ENCODE results near the gene ZNF200. TPM values are rescaled to one million over a fixed set of nuclear protein-coding genes. Genes with fewer than 3 reads are reported as not detected.
A peak's percentile ranks its signal among the peaks of the same experiment; 100 is the strongest.
"Not testable (repeated sequence)": the region's sequence is repeated elsewhere in the genome, so short reads cannot be mapped to it uniquely, and the experiment has no call there.

Gene ZNF200
- total RNA-seq, 2 experiments from 2014 or later: 16.5 to 19.5 TPM

DNA sequence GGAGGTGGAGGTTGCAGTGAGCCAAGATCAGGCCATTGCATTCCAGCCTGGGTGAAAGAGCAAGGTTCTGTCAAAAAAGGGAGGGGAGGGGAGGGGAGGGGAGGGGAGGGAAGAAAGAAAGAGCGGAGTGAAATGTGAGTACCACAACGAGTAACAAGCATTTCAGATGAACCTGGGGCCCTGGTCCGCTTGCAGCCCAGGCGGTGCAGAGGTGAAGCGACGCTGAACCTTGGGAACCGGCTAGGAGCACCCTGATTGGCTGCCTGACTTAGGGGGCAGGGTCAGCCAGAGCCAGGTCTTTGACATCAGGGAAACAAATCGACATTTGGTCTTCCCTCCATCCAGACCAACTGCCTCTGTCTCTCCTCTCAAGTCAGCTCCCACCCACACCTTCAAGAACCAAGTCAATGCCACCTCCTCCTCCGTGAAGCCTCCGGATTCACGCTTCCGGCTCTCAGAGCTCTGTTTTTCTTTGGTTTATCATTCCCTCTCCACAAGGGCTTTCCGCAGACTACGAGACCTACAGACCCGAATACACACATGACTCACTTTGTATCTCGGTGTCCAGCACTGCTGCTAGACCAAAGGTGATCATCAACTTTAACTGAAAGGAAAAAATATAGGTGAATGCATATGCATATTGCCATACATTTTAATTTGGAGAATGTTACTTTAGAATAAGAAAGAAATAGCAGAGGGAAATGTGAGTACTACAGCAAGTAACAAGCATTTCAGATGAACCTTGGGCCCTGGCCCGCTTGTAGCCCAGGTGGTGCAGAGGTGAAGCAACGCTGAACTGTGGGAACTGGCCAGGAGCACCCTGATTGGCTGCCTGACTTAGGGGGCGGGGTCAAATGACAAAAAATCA lies 27.6 kb downstream of the ZNF200 start:
- H3K9me3 Mint-ChIP-seq: peaks cover 28% of the 10 kb centered on the region
- ATAC-seq (ENCODE audit: low read depth): no peak
- H3K4me1 Mint-ChIP-seq: no peaks in the 10 kb centered on the region
- H3K27me3 Mint-ChIP-seq: peaks cover 4% of the 10 kb centered on the region
- POLR2A ChIA-PET: interaction anchor here (1.0 kb wide), 1 partner anchor 230 kb away, joined by 4 read pairs; no protein-coding TSS in a partner anchor
- peaks cover 2% of the 10 kb centered on the region for H3K36me3 Mint-ChIP-seq
- no peak overlapping the region for H3K4me3 Mint-ChIP-seq
- no peak for DNase-seq
- no peak overlapping the region for H3K27ac Mint-ChIP-seq

DNA sequence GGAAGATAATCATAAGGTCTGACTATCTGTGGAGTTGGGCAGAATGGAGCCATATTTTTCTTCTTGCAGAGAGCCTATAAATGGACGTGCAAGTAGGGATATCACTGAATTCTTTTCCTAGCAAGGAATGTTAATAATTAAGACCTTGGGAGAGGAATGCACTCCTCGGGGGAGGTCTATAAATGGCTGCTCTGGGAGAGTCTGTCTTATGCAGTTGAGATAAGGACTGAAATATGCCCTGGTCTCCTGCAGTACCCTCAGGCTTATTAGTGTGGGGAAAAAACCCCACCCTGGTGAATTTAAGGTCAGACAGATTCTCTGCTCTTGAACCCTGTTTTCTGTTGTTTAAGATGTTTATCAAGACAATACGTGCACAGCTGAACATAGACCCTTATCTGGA lies 29.0 kb downstream of the ZNF200 start:
- POLR2A ChIA-PET: interaction anchor here (0.6 kb wide), 1 partner anchor 71 kb away, joined by 8 read pairs; no protein-coding TSS in a partner anchor
- DNase-seq, H3K36me3 Mint-ChIP-seq: not testable (repeated sequence)

DNA sequence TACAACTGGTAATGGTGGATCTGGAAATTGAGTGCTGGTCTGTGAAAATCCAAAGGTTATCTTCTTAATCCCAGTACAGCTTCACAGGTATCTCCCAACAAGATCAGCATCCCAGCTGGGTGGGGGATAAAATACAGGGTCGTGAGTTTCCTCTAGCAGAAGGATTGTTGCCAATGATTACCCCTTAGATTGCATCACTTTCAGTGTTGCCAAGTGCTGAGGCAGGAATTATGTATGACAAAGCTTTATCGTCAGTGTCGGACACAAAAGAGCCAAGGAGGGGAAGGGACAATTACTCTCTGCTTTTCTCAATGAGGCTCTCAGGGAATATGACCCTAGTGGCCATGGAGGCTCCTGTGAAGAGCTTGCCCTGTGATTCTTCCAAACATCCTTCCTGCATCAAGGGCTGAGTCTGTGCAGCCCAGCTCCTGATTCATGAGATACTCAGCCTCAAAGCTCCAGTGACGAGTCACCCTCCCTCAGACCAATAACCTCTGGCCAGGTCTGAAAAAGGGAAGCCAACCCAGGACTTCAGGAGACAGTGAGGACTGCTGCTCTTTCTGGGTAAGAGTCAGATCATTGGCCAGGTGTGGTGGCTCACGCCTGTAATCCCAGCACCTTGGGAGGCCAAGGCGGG lies 31.9 kb downstream of the ZNF200 start:
- DNase-seq (no peak), ATAC-seq (ENCODE audit: low read depth) (no peak)
- Mint-ChIP-seq H3K4me3 (no peak overlapping the region), H3K27ac (no peak overlapping the region), H3K27me3 (peaks cover 23% of the 10 kb centered on the region), H3K36me3 (no peaks in the 10 kb centered on the region), H3K4me1 (no peaks in the 10 kb centered on the region), H3K9me3 (peaks cover 28% of the 10 kb centered on the region)
- POLR2A ChIA-PET: no interaction called here

More for the DNA sequence above, 29.0 kb downstream of the ZNF200 start:
- H3K9me3 Mint-ChIP-seq: peaks cover 29% of the 10 kb centered on the region
- ATAC-seq (ENCODE audit: low read depth); H3K27ac Mint-ChIP-seq; H3K4me1 Mint-ChIP-seq; H3K4me3 Mint-ChIP-seq; H3K27me3 Mint-ChIP-seq: not testable (repeated sequence)

DNA sequence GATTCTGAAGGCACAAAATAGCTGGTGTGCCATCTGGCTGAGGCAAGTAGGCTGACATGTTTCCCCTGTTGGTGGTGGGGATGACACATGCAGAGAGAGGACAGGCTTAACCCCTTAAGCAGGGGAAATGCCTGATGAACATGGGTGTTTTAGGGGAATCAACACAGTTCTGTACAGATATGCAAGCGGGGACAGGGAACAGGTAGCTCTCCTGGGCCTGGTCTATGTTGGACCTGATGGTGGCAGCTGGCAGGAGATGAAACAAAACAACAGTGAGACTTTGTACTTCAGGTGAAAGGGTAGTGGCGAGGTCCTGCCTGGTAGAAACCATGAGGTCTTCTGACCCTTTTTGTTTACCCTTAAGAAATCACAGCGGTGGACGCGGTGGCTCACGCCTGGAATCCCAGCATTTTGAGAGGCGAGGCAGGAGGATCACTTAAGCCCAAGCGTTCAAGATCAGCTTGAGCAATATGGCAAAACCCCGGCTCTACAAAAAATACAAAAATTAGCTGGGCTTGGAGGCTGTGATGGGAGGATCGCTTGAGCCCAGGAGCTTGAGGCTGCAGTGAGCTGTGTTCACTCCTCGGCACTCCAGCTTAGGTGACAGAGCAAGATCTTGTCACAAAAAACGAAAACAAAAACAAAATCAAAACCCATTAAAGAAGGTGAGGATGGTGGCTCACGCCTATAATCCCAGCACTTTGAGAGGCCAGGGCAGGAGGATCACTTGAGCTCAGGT lies 36.5 kb downstream of the ZNF200 start:
- Mint-ChIP-seq H3K9me3 (peaks cover 11% of the 10 kb centered on the region), H3K36me3 (no peaks in the 10 kb centered on the region), H3K4me1 (no peaks in the 10 kb centered on the region), H3K4me3 (no peak overlapping the region), H3K27me3 (peaks cover 45% of the 10 kb centered on the region), H3K27ac (no peak overlapping the region)
- DNase-seq (no peak), ATAC-seq (ENCODE audit: low read depth) (no peak)
- POLR2A ChIA-PET: interaction anchor here (0.6 kb wide), 3 partner anchors 14 to 523 kb away, joined by 3 read pairs; no protein-coding TSS in a partner anchor

DNA sequence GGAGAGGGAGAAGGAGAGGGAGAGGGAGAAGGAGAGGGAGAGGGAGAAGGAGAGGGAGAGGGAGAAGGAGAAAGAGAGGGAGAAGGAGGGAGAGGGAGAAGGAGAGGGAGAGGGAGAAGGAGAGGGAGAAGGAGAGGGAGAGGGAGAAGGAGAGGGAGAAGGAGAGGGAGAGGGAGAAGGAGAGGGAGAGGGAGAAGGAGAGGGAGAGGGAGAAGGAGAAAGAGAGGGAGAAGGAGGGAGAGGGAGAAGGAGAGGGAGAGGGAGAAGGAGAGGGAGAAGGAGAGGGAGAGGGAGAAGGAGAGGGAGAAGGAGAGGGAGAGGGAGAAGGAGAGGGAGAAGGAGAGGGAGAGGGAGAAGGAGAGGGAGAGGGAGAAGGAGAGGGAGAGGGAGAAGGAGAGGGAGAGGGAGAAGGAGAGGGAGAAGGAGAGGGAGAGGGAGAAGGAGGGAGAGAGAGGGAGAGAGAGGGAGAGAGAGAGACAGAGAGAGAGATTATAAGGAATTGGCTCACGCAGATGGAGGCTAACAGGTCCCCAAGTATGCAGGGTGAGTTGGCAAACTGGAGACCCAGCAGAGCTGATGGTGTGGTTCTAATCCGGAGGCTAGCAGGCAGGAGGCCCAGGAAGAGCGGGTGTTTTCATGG lies 37.1 kb downstream of the ZNF200 start:
- H3K9me3 Mint-ChIP-seq: peaks cover 11% of the 10 kb centered on the region
- ATAC-seq (ENCODE audit: low read depth); DNase-seq; H3K4me3 Mint-ChIP-seq; POLR2A ChIA-PET; H3K36me3 Mint-ChIP-seq; H3K4me1 Mint-ChIP-seq; H3K27ac Mint-ChIP-seq: not testable (repeated sequence)
- peaks cover 52% of the 10 kb centered on the region for H3K27me3 Mint-ChIP-seq

DNA sequence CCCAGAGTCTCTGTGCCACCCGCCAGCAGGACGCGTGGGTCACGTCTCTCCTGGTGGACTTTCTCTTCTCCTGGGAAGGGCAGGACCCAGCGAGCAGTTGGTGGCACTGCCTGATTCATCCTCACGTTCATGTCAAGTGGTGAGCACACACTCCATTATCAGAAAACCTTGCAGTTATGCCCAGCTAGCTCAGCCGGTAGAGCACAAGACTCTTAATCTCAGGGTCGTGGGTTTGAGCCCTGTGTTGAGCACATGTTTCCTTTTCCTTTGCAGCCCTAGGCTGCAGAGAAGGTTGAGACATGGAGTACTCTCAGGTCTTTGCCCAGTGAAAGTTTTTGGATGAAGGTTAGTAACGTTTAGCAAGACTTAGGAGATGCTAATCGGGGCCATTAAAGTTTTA lies 39.0 kb downstream of the ZNF200 start:
- DNase-seq: no peak
- no peak for ATAC-seq (ENCODE audit: low read depth)
- Mint-ChIP-seq H3K27ac (no peak overlapping the region), H3K9me3 (peaks cover 8% of the 10 kb centered on the region), H3K4me1 (peaks cover 5% of the 10 kb centered on the region), H3K4me3 (no peak overlapping the region), H3K36me3 (no peaks in the 10 kb centered on the region), H3K27me3 (peaks cover 65% of the 10 kb centered on the region)
- POLR2A ChIA-PET: no interaction called here

DNA sequence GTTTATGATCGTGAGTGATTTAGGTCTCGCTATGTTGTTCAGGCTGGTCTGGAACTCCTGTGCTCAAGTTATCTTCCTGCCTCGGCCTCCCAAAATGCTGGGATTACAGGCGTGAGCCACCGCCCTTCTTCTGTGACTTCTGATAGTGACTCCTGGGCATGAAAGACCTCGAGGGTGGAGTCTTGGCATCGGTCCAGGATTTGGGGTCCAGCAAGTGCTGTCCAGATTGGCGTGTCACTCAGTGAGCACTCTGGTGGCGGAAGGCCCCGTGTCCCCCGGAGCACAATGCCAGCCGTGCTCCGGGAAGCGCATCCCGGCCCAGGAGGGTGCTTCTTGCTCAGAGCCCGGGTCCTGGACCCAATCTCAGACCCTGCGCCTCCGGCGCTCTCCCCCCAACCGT lies 40.2 kb downstream of the ZNF200 start:
- Mint-ChIP-seq H3K27me3 (peaks cover 69% of the 10 kb centered on the region), H3K4me1 (peaks cover 13% of the 10 kb centered on the region), H3K9me3 (peaks cover 7% of the 10 kb centered on the region), H3K36me3 (no peaks in the 10 kb centered on the region), H3K4me3 (no peak overlapping the region), H3K27ac (no peak overlapping the region)
- POLR2A ChIA-PET: no interaction called here
- DNase-seq (no peak), ATAC-seq (ENCODE audit: low read depth) (no peak)

DNA sequence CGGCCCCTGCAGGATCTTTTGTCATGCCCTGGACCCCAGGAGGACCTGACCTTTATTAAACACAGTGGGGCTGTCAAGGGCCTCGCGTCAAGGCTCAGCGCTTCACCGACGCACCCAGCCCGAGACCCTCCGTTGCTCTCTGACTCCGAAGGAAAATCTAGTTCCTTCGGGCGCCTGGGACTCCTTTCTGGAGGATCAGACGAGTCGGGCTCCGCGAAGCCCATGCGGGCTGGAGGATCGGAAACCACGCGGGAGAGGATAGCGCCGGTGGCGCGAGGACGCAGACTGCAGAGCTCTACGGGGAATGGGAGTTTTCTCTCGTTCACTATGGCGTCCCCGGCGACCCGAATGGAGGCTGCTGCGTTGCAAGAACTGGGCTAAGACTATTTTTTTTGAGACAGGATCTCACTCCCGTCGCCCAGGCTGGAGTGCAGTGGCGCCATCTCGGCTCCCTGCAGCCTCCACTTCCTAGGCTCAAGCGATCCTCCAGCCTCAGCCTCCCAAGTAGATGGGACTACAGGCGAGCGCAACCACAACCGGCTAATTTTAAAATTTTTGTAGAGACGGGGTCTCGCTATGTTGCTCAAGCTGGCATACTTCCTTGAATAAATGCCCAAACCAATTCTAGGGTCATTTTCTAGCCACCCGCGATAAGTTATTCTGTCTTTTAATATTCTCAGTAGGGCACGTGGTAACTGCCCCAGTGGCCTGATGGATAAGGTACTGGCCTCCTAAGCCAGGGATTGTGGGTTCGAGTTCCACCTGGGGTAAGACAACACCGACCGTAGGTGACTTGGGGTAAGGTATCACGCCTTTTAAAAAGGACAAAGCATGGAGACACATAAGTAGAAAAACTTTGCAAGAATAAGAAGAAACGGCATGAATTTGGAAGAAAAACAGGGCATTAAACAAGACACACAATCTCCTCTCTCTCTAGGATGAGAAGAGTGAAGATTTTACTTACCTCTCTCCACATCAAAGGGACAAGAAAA lies 41.4 kb downstream of the ZNF200 start:
- POLR2A ChIA-PET: interaction anchor here (1.1 kb wide), 1 partner anchor 11 kb away, joined by 3 read pairs; no protein-coding TSS in a partner anchor
- no peak for ATAC-seq (ENCODE audit: low read depth)
- peaks cover 21% of the 10 kb centered on the region for H3K4me1 Mint-ChIP-seq
- peaks cover 7% of the 10 kb centered on the region for H3K9me3 Mint-ChIP-seq
- peaks cover 70% of the 10 kb centered on the region for H3K27me3 Mint-ChIP-seq
- no peak for DNase-seq
- H3K27ac Mint-ChIP-seq: no peak overlapping the region
- H3K36me3 Mint-ChIP-seq: no peaks in the 10 kb centered on the region
- no peak overlapping the region for H3K4me3 Mint-ChIP-seq

DNA sequence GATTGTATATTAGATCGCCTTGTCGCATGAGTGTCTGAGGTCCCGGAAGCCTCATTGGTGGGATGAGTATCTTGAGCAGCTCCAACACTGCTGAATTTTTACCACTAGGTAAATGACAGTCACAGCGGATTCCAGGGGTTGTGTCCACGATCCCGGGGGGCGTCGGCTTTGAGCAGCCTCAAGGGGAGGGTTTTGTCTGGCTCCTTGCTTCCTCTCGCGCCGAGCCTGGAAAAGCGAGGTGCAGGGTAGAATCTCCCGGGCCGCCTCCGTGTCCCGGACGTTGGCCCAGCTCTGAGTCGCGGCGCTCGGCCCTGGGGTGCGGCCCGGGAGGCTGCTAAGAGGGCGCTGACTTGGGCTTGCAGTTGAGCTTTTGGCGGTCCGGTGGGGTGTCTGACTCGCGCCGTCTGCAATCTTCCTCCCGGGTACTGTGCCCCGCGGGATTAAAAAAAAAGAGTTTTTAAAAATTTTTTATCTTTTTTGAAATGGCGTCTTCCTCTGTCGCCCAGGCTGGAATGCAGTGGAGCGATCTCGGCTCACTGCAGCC lies 42.4 kb downstream of the ZNF200 start:
- POLR2A ChIA-PET: interaction anchor here (1.1 kb wide), 1 partner anchor 10 kb away, joined by 3 read pairs; no protein-coding TSS in a partner anchor
- H3K9me3 Mint-ChIP-seq: peaks cover 7% of the 10 kb centered on the region
- ATAC-seq (ENCODE audit: low read depth): no peak
- H3K4me1 Mint-ChIP-seq: peaks cover 29% of the 10 kb centered on the region
- DNase-seq: no peak
- H3K4me3 Mint-ChIP-seq: no peak overlapping the region
- H3K27me3 Mint-ChIP-seq: peaks cover 72% of the 10 kb centered on the region
- H3K27ac Mint-ChIP-seq: no peak overlapping the region
- H3K36me3 Mint-ChIP-seq: no peaks in the 10 kb centered on the region

DNA sequence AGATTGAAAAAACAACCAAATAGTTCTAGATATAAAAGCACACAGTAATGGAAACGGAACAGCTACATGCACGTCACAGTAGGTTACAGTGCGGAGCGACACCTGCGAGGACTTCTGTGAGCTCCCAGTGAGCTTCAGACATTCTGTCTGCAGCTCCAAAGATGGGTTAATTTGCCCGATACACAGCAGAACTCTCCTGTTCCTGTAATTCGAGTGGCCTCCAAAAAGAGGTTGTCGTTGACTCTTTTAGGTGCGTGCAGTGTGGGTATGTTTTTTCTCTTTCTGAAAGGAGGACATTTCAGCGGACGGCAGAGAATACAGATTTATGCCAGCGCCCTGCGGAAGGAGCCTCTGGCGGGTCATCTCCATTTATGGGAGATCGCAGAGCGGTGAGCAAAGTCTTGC lies 44.0 kb downstream of the ZNF200 start:
- H3K4me3 Mint-ChIP-seq: peak overlapping the region; percentile 46
- H3K27ac Mint-ChIP-seq: peak overlapping the region; percentile 7
- H3K27me3 Mint-ChIP-seq: peaks cover 77% of the 10 kb centered on the region
- no peak for ATAC-seq (ENCODE audit: low read depth)
- H3K9me3 Mint-ChIP-seq: peaks cover 7% of the 10 kb centered on the region
- no peak for DNase-seq
- POLR2A ChIA-PET: interaction anchor here (0.7 kb wide), 1 partner anchor 22 kb away, joined by 3 read pairs; no protein-coding TSS in a partner anchor
- H3K36me3 Mint-ChIP-seq: no peaks in the 10 kb centered on the region
- peaks cover 34% of the 10 kb centered on the region for H3K4me1 Mint-ChIP-seq

DNA sequence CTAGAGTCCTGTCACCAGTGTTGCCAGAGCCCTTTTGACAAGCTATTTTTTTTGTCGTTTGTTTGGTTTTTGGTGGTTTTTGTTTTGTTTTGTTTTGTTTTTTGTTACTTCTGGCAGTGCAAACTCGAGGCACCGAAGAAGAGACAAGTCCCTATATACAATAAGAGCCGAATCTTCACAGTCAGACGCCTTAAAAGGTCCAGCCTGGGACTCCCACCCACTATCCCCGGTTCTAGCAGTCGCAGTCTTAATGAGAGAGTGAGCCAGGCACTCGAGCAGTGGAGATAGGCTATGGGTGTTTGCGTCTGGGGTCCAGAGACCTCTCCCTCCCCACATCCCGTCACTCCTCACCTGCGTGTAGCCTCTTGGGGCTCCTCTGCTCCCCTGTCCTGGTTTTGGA lies 45.1 kb downstream of the ZNF200 start:
- Mint-ChIP-seq H3K27me3 (peaks cover 80% of the 10 kb centered on the region), H3K9me3 (peaks cover 7% of the 10 kb centered on the region), H3K27ac (peak overlapping the region; percentile 57), H3K4me1 (peaks cover 34% of the 10 kb centered on the region), H3K4me3 (peak overlapping the region; percentile 73), H3K36me3 (no peaks in the 10 kb centered on the region)
- POLR2A ChIA-PET: no interaction called here
- DNase-seq (no peak), ATAC-seq (ENCODE audit: low read depth) (no peak)
